GM13977 (cell line): ENCODE data around the gene BIRC7.

Experiments used
- DNase-seq: peaks from one replicate; pipeline ENCODE4 v3.0.0; 2012; ENCODE audit warnings: low spot score
- in situ Hi-C: fragments of 300-500 bp; cut with MboI; formaldehyde crosslinking; loops from one replicate; pipeline ENCODE4 v1.12.0; 2022; ENCODE audit warnings: low sequenced_read_pairs, low pct_unique_long_range_greater_than_20kb, mixed read lengths, inconsistent platforms; ENCODE audit not compliant: unreplicated experiment
- TF ChIP-seq, protein P1 (sequence below): IDR thresholded peaks from 2 replicates; pipeline ENCODE4 v1.5.1; 2012; ENCODE audit warnings: mild to moderate bottlenecking, control low read depth; ENCODE audit not compliant: insufficient read depth; ENCODE audit errors: extremely low read depth, missing control alignments

Gene BIRC7

DNA sequence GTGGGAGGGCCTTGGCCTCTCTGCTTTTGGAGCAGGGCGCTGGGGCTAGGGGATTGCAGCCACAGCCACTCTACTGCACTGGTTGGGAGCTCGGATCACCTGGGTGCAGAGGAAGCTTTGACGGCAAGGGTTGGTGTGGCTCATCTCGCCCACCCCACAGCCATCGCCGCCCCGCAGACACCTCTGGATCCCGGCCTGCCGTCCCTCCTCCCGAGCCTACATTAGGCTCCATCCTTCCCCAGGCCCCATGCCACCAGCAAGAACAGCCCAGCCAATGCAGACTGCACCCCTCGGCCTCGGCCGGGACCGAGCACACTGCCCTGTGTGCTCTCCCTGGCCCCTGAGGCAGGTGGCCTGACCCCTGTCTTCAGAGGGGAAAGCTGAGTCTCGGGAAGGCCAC is 24.8 kb downstream of the BIRC7 start:
- DNase-seq = no peak
- TF ChIP-seq, protein P1, sequence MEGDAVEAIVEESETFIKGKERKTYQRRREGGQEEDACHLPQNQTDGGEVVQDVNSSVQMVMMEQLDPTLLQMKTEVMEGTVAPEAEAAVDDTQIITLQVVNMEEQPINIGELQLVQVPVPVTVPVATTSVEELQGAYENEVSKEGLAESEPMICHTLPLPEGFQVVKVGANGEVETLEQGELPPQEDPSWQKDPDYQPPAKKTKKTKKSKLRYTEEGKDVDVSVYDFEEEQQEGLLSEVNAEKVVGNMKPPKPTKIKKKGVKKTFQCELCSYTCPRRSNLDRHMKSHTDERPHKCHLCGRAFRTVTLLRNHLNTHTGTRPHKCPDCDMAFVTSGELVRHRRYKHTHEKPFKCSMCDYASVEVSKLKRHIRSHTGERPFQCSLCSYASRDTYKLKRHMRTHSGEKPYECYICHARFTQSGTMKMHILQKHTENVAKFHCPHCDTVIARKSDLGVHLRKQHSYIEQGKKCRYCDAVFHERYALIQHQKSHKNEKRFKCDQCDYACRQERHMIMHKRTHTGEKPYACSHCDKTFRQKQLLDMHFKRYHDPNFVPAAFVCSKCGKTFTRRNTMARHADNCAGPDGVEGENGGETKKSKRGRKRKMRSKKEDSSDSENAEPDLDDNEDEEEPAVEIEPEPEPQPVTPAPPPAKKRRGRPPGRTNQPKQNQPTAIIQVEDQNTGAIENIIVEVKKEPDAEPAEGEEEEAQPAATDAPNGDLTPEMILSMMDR = no peak
- in situ Hi-C loops = no loop called here

DNA sequence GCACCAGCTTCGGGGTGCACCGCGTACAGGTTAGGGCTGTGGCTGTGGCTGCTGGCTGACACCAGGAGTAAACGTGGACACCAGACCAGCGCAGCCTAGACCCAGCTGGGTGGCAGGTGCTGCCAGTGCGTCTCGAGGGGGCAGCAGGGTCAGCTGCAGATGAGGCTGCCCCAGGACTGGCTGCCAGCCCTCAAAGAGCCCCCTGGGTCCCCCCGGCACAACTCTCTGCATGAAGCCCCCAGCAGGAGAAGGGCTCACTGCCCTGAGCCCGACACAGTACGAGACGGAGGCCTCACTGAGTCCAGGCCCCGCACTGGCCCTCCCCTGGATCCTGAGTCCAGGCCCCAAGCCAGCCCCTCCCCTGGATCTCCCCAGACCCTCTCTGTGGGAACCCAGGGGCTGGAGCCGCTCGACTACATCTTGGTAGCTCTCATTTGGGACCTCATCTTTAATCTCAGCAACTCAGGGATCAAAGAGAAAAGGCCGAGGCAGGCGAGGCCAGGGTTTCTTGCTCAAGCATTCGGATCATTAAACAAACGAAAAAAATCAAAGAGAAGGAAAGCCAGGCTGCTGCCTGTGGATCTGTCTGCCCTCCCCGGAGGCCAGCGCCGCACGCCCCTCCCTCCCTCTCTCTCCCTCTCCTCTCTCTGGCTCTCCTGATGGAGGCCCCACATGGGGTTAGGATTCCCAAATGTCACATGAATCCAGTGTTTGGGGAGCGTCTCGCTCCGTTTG is 25.5 kb downstream of the BIRC7 start:
- TF ChIP-seq, protein P1 = no peak
- in situ Hi-C loops = no loop called here

DNA sequence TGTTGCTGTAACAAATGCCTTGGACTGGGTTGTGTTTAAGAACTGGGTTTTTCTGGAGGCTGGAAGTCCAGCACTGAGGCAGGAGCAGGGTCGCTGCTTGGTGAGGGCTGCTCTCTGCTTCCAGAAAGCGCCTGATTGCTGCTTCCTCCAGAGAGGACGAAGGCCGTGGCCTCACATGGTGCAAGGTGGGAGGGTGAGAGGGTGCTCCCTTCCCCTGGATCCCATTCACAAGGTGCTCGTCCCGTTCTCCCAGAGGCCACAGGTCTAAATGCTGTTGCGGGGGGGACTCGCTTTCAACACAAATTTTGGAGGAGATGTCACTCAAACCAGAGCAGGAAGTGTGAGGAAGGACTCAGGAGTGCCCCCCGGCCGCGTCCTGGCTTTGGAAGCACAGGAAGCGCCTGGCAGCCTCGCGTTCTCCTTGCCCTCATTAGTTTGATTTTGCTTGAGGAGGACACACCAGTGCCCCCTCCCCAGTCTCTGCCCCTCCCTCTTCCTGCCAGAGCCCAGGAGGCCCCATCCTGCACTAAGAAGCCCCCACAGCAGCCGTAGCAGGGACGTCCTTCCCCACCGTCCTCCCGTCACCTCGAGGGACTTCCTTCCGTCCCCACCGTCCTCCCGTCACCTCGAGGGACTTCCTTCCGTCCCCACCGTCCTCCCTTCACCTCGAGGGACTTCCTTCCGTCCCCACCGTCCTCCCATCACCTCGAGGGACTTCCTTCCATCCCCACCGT is 26.3 kb downstream of the BIRC7 start:
- TF ChIP-seq, protein P1 = no peak
- no peak for DNase-seq
- in situ Hi-C loops = no loop called here

More for the DNA sequence above, 25.5 kb downstream of the BIRC7 start:
- no peak for DNase-seq

DNA sequence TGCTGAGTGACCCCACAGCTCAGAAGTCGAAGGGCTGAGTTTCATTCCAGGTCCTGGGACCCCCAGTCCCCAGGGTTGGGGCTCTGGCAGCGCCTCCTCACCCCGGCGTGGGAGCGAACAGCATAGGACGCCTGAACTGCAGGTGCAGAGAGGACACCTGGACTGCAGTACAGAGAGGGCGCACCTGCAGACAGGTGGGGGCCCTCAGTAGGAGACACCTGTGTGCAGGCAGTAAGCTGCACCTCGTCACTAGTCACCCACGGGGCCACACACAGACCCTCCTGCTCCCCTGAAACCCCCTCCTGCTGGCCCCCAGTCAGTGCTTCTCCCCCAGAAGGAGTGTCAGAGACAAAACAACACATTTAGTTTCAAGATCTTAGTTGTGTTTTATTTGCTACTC is 27.1 kb downstream of the BIRC7 start:
- TF ChIP-seq, protein P1 = no peak
- no peak for DNase-seq
- in situ Hi-C loops = no loop called here

DNA sequence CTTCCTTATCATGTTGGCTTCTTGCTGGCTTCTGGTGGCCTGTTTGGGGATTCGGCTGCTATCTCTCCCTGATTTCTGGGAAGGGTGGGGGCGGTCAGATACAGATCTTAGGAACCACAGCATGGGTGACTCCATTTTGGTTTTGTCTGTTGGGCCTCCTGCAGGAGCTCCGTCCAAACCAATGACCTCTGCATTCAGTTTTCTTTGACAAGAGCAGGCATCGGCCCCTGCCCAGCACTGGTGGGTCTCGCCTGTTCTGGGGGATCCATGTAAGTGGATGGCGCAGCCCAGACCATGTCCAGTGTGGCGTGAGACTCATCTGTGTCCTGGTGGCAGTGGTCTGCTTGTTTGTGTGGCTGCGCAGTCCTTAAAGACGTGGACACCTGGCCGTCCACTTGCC is 28.3 kb downstream of the BIRC7 start:
- in situ Hi-C loops = no loop called here
- DNase-seq = no peak
- TF ChIP-seq, protein P1 = no peak

DNA sequence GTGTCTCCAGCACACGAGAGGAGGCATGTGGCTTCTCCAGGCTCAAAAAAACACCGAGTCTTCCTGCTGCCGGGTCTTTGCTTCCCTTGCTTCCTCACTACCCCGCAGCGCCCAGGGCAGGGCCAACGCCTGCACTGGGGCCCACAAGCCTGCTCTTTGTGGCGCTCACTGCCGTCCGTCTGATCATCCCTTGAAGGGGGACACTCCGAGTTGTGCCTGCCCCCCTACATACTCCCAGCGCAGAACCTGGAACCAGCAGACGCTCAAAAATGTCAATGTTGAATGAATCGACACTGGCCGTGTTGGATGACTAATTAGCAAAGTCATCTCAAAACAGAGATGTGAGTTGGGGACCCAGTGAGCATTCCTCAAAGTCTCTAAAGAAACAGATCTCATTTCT is 28.8 kb downstream of the BIRC7 start:
- TF ChIP-seq, protein P1 = no peak
- DNase-seq = no peak
- in situ Hi-C loops = no loop called here
